Lung (tissue), 12 donors: ENCODE data around the gene ERGIC1. TPM values are rescaled to one million over a fixed set of nuclear protein-coding genes. Genes with fewer than 3 reads are reported as not detected.

Experiments used
- ATAC-seq: fragments of 200-7000 bp; cut with Tn5 transposase; one replicate; pipeline ENCODE4 v1.9.1; 2020; ENCODE audit warnings: moderate number of reproducible peaks; ENCODE audit not compliant: insufficient read depth, low FRiP score
- DNase-seq, 3 donors: peaks; one replicate each; pipeline ENCODE4 v3.0.0-alpha.2; 2013 to 2017
- H3K27ac ChIP-seq, 2 donors: one replicate each; pipeline ENCODE4 v1.5.1; 2013; ENCODE audit warnings: mild to moderate bottlenecking in 2 of 2, moderate library complexity in 2 of 2, control low read depth in 1 of 2, inconsistent platforms in 1 of 2, low read depth in 1 of 2, low read length in 1 of 2
- H3K27me3 ChIP-seq, 3 donors: one replicate each; pipeline ENCODE4 v1.5.1; 2013; ENCODE audit warnings: low read length in 2 of 3; ENCODE audit not compliant: control insufficient read depth in 3 of 3, insufficient read depth in 3 of 3
- H3K36me3 ChIP-seq, 4 donors: one replicate each; pipeline ENCODE4 v1.5.1; 2013; ENCODE audit warnings: low read length in 4 of 4, mild to moderate bottlenecking in 1 of 4, moderate library complexity in 1 of 4; ENCODE audit not compliant: control insufficient read depth in 4 of 4, insufficient read depth in 4 of 4
- H3K4me1 ChIP-seq, 5 donors: one replicate each; pipeline ENCODE4 v1.5.1; 2013; ENCODE audit warnings: low read length in 5 of 5, mild to moderate bottlenecking in 2 of 5, moderate library complexity in 1 of 5; ENCODE audit not compliant: control insufficient read depth in 5 of 5, insufficient read depth in 5 of 5
- H3K4me3 ChIP-seq: one replicate; pipeline ENCODE4 v1.5.1; 2013; ENCODE audit warnings: mild to moderate bottlenecking, control low read depth, moderate library complexity
- H3K9ac ChIP-seq, 2 donors: one replicate each; pipeline ENCODE4 v1.5.1; 2013; ENCODE audit warnings: low read length in 2 of 2, control low read depth in 1 of 2; ENCODE audit not compliant: insufficient read depth in 1 of 2
- H3K9me3 ChIP-seq, 4 donors: one replicate each; pipeline ENCODE4 v1.5.1; 2013; ENCODE audit warnings: low read length in 3 of 4, mild to moderate bottlenecking in 1 of 4, moderate library complexity in 1 of 4; ENCODE audit not compliant: control insufficient read depth in 4 of 4, insufficient read depth in 3 of 4
- WGBS, 2 donors: extraction: QIAGEN DNeasy Blood & Tissue Kit; methylation state at CpG; one replicate each; pipeline ENCODE4 v1.1.7; 2013; 5-methylcytosine and 5-hydroxymethylcytosine counted together
- polyA plus RNA-seq, 2 donors: library from polyadenylated mRNA; stranded (reverse); fragments of 200-250 nt; gene quantifications; one replicate each; pipeline ENCODE4 v1.2.1, GENCODE V29; 2013
- total RNA-seq, 2 donors: library from RNA; depleted of rRNA in 1 of 2; stranded (reverse); fragments of >200 nt in 1 of 2; gene quantifications; one replicate each; pipeline ENCODE4 v1.2.1, GENCODE V29; 2014 to 2021
- TF ChIP-seq, protein P1 (sequence below): IDR thresholded peaks from 2 replicates; pipeline ENCODE4 v1.5.1; 2012; ENCODE audit warnings: mild to moderate bottlenecking; ENCODE audit errors: control extremely low read depth, extremely low read depth
- donor health status: control.
- donor health status: control.
- donor health status: Bipolar disorder and iron deficiency.
- donor health status: healthy.
- donor health status: DM: yes; HTN: yes; CAD: no.

The ERGIC1 gene
- total and polyA plus RNA-seq, 4 donors: 62.2 to 215 (median 163) TPM

DNA sequence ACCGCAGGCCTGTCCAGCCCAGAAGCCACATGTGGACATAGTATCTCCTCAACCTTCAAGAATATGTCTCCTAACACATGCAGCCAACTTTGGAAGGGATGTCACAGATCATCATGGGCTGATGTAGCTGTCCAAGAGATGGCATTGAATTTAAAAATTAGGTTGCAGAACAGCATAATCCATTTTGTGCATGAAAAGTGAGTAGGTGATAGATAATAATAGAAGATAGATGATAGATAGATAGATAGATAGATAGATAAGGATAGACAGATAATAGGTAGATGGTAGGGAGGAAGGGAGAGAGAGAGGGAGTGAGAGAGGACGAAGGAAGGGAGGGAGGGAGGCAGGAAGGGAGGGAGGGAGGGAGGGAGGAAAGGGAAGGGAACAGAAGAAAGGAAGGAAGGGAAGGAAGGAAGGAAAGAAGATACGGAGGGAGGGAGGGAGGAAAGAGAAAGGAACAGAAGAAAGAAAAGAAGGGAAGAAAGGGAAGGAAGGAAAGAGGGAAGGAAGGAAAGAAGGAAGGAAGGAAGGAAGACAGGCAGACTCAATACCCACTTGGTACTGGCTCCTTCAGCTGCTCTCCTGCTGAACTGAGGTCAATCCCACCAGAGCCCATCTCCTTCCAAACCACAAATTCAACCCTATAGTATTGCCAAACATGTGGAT lies 28.9 kb upstream of the ERGIC1 start:
- no peaks in the 10 kb centered on the region for H3K27me3 ChIP-seq
- peaks cover 0 to 19% (median 0%) of the 10 kb centered on the region in 5 donors for H3K4me1 ChIP-seq
- DNase-seq (no peak), ATAC-seq (no peak)
- H3K4me3 ChIP-seq: no peak overlapping the region
- H3K9ac ChIP-seq: no peak overlapping the region
- no peaks in the 10 kb centered on the region for H3K36me3 ChIP-seq
- 56 to 66% methylated on average over 3 of the region's 3 CpGs for WGBS, 2 donors
- TF ChIP-seq, protein P1, sequence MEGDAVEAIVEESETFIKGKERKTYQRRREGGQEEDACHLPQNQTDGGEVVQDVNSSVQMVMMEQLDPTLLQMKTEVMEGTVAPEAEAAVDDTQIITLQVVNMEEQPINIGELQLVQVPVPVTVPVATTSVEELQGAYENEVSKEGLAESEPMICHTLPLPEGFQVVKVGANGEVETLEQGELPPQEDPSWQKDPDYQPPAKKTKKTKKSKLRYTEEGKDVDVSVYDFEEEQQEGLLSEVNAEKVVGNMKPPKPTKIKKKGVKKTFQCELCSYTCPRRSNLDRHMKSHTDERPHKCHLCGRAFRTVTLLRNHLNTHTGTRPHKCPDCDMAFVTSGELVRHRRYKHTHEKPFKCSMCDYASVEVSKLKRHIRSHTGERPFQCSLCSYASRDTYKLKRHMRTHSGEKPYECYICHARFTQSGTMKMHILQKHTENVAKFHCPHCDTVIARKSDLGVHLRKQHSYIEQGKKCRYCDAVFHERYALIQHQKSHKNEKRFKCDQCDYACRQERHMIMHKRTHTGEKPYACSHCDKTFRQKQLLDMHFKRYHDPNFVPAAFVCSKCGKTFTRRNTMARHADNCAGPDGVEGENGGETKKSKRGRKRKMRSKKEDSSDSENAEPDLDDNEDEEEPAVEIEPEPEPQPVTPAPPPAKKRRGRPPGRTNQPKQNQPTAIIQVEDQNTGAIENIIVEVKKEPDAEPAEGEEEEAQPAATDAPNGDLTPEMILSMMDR: no peak
- H3K9me3 ChIP-seq: peaks cover 0 to 6% (median 2%) of the 10 kb centered on the region in 4 donors
- H3K27ac ChIP-seq: no peak overlapping the region

DNA sequence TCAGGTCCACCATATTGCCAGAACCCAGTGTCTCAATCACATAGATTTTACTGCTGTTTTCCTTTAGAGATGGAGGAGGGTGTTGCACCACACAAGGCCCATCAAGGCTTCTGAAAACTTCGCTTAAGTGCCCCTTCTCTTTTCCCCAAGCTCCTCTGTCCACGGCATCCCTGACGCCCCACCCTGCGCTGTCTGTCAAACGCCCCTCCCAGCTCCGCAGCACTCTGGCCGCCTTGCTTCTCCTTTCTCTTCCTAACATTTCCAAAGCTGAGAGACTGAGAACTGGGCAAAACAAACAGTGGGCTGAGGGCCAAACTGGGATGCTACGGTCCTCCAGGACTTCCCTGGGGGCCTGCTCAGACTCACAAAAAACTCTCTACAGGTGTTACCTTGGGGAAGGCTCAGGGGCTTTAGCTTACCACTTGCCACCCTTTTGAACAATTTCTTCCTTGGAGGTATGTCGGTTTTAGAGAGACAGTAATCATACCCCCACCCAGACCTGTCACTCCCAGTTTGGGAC lies 28.3 kb upstream of the ERGIC1 start:
- no peaks in the 10 kb centered on the region for H3K27me3 ChIP-seq
- WGBS, 2 donors: 81 to 82% methylated on average over 9 of the region's 9 CpGs
- H3K9me3 ChIP-seq: peaks cover 0 to 6% (median 2%) of the 10 kb centered on the region in 4 donors
- no peaks in the 10 kb centered on the region for H3K36me3 ChIP-seq
- H3K27ac ChIP-seq: peak overlapping the region in 1 of 2 donors; percentile 84
- DNase-seq (no peak), ATAC-seq (no peak)
- no peak overlapping the region for H3K4me3 ChIP-seq
- peaks cover 0 to 18% (median 0%) of the 10 kb centered on the region in 5 donors for H3K4me1 ChIP-seq
- TF ChIP-seq, protein P1: no peak
- no peak overlapping the region for H3K9ac ChIP-seq

DNA sequence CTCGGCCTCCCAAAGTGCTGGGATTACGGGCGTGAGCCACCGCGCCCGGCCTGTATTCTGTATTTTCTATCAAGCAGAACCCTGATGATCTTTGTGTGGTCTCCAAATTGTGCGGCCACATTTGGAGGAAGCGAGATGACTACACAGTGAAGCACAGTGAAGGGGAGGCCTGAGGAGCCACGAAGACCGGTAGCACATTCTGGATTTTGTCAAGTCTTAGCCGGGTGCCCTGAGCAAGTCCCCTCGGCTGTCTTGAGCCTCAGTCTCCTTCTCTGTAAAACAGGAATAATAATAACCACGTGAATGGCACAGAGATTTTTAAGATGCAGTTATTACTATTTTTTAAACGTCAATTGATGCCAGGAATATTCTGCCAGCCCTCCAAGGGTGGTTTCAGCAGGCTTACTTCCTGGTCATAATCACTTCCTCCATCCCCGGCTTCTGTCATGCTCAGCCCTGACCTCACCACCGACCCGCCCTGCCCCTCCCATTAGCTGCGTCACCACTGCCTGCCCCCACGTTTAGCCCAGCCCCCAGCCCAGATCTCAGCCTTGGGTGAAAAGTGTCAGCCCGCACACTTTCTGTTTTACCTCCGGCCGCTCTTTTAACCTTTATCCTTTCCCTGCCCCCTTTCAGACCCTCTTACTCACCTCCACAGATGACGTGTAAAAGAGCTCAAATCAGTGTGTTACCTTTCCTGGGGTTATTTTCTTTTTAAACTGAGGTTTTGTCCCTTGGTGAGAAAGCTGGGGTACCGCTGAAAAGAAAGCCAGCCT lies 27.0 kb upstream of the ERGIC1 start:
- DNase-seq (peak; percentile 76 to 80 (median 80)), ATAC-seq (peak; percentile 99)
- Histone ChIP-seq H3K4me1 (peaks cover 0 to 11% (median 0%) of the 10 kb centered on the region in 5 donors), H3K9me3 (peaks cover 0 to 6% (median 2%) of the 10 kb centered on the region in 4 donors), H3K27ac (peak overlapping the region in 1 of 2 donors; percentile 97), H3K4me3 (no peak overlapping the region), H3K9ac (peak overlapping the region in 1 of 2 donors; percentile 51), H3K36me3 (no peaks in the 10 kb centered on the region), H3K27me3 (no peaks in the 10 kb centered on the region)
- 47 to 52% methylated on average over 24 of the region's 24 CpGs for whole genome bisulfite sequencing, 2 donors
- TF ChIP-seq, protein P1: no peak
